SU-DHL-6 (cell line): ENCODE data around the gene CLDN5.

Source experiments
- H2AFZ ChIP-seq: fragments of 200-600 bp; sonication (generic); 2 replicates; pipeline ENCODE4 v1.6.1; 2014; ENCODE audit warnings: low read depth, mild to moderate bottlenecking, moderate library complexity, mixed read lengths, antibody characterized with exemption, low read length; ENCODE audit not compliant: severe bottlenecking
- H3F3A ChIP-seq: fragments of 200-600 bp; shearing (Covaris generic); 2 replicates; pipeline ENCODE4 v1.6.0; 2016; ENCODE audit warnings: antibody characterized with exemption, mild to moderate bottlenecking; ENCODE audit not compliant: insufficient read depth
- H3K27ac ChIP-seq: fragments of 200-600 bp; sonication (generic); 2 replicates; pipeline ENCODE4 v1.5.1; 2016; ENCODE audit warnings: low read depth, mild to moderate bottlenecking, low read length, moderate library complexity, mixed read lengths
- H3K27me3 ChIP-seq: fragments of 200-600 bp; sonication (generic), shearing (Covaris generic); 2 replicates; pipeline ENCODE4 v1.6.0; 2014; ENCODE audit warnings: mild to moderate bottlenecking, low read length
- H3K36me3 ChIP-seq: fragments of 200-600 bp; sonication (generic); 2 replicates; pipeline ENCODE4 v1.6.1; 2014; ENCODE audit warnings: mild to moderate bottlenecking, low read length, mixed read lengths
- H3K4me2 ChIP-seq: fragments of 300-600, 200-600 bp; shearing (Covaris generic), sonication (generic); 2 replicates; pipeline ENCODE4 v1.6.0; 2014; ENCODE audit warnings: low read length, low read depth, mild to moderate bottlenecking; ENCODE audit not compliant: poor library complexity, severe bottlenecking
- H3K4me3 ChIP-seq: fragments of 200-600 bp; sonication (generic); 2 replicates; pipeline ENCODE4 v1.5.1; 2014; ENCODE audit warnings: antibody characterized with exemption, low read length, mild to moderate bottlenecking, mixed read lengths; ENCODE audit not compliant: insufficient read depth, poor library complexity, severe bottlenecking
- H3K79me2 ChIP-seq: fragments of 200-600 bp; sonication (generic); 2 replicates; pipeline ENCODE4 v1.6.1; 2014; ENCODE audit warnings: mild to moderate bottlenecking, low read length, moderate library complexity; ENCODE audit not compliant: insufficient read depth
- H3K9ac ChIP-seq: fragments of 200-600 bp; sonication (generic); 2 replicates; pipeline ENCODE4 v1.7.0; 2014; ENCODE audit warnings: mild to moderate bottlenecking, low read length
- H3K9me2 ChIP-seq: fragments of 200-600 bp; sonication (generic); replicated peaks from 2 replicates; pipeline ENCODE4 v1.6.1; 2014; ENCODE audit warnings: low read length; ENCODE audit not compliant: insufficient read depth
- H3K9me3 ChIP-seq: fragments of 200-600 bp; sonication (generic); 2 replicates; pipeline ENCODE4 v1.6.1; 2014; ENCODE audit warnings: low read length, mixed read lengths; ENCODE audit not compliant: insufficient read depth
- H4K20me1 ChIP-seq: fragments of 200-600 bp; sonication (generic); 2 replicates; pipeline ENCODE4 v1.6.1; 2014; ENCODE audit warnings: low read depth, mild to moderate bottlenecking, antibody characterized with exemption, low read length, moderate library complexity, mixed read lengths
- EZH2phosphoT487 ChIP-seq: fragments of 200-600 bp; sonication (generic), shearing (Covaris generic); conservative IDR thresholded peaks from 2 replicates; pipeline ENCODE4 v1.6.1; 2018; ENCODE audit warnings: mild to moderate bottlenecking, antibody characterized with exemption, low read length, moderate library complexity, mixed read lengths
- TF ChIP-seq, protein P1 (sequence below): fragments of 200-600 bp; sonication (generic); IDR thresholded peaks from one replicate; pipeline ENCODE4 v1.5.1; 2017; ENCODE audit warnings: antibody characterized with exemption, mild to moderate bottlenecking, low read length, moderate library complexity; ENCODE audit not compliant: insufficient read depth, poor library complexity, severe bottlenecking

Gene CLDN5

GRCh38 chr22:19523240-19524169 is 705 bp downstream of the CLDN5 start:
- no peak overlapping the region for H3K9ac ChIP-seq
- no peaks in the 10 kb centered on the region for H3K79me2 ChIP-seq
- H3K4me2 ChIP-seq = no peak overlapping the region
- no peak overlapping the region for H3K4me3 ChIP-seq
- H3K9me3 ChIP-seq = no peaks in the 10 kb centered on the region
- H2AFZ ChIP-seq = no peak overlapping the region
- TF ChIP-seq, protein P1, sequence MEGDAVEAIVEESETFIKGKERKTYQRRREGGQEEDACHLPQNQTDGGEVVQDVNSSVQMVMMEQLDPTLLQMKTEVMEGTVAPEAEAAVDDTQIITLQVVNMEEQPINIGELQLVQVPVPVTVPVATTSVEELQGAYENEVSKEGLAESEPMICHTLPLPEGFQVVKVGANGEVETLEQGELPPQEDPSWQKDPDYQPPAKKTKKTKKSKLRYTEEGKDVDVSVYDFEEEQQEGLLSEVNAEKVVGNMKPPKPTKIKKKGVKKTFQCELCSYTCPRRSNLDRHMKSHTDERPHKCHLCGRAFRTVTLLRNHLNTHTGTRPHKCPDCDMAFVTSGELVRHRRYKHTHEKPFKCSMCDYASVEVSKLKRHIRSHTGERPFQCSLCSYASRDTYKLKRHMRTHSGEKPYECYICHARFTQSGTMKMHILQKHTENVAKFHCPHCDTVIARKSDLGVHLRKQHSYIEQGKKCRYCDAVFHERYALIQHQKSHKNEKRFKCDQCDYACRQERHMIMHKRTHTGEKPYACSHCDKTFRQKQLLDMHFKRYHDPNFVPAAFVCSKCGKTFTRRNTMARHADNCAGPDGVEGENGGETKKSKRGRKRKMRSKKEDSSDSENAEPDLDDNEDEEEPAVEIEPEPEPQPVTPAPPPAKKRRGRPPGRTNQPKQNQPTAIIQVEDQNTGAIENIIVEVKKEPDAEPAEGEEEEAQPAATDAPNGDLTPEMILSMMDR = no peak
- TF ChIP-seq EZH2phosphoT487 = no peak
- H3K36me3 ChIP-seq = no peaks in the 10 kb centered on the region
- H3K9me2 ChIP-seq = no peaks in the 10 kb centered on the region
- no peaks in the 10 kb centered on the region for H3F3A ChIP-seq
- no peaks in the 10 kb centered on the region for H3K27me3 ChIP-seq
- no peaks in the 10 kb centered on the region for H4K20me1 ChIP-seq
- no peak overlapping the region for H3K27ac ChIP-seq

DNA sequence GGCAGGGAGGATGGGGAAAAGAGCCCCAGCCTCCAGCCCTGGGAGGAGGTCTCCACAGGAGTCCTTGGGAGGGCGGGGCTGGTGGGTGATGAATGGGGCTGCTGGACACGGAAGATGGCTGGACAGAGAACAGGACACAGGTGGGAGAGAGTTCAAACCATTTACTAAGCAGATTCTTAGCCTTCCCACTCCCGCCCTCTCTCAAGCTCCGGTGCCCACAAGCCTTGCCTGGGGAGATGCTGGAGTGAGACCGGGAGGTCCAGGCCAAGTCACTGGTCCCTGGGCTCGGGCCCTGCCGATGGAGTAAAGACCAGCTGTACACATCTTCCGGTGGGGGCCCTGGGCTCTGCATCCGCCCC is 1.4 kb downstream of the CLDN5 start:
- Histone ChIP-seq H3K27me3 (no peaks in the 10 kb centered on the region), H3K27ac (no peak overlapping the region), H3F3A (no peaks in the 10 kb centered on the region), H3K36me3 (no peaks in the 10 kb centered on the region), H3K9me2 (no peaks in the 10 kb centered on the region), H4K20me1 (no peaks in the 10 kb centered on the region), H3K4me3 (no peak overlapping the region), H3K79me2 (no peaks in the 10 kb centered on the region), H3K4me2 (no peak overlapping the region), H3K9ac (no peak overlapping the region), H3K9me3 (no peaks in the 10 kb centered on the region), H2AFZ (no peak overlapping the region)
- TF ChIP-seq, protein P1 = no peak
- no peak for TF ChIP-seq EZH2phosphoT487

DNA sequence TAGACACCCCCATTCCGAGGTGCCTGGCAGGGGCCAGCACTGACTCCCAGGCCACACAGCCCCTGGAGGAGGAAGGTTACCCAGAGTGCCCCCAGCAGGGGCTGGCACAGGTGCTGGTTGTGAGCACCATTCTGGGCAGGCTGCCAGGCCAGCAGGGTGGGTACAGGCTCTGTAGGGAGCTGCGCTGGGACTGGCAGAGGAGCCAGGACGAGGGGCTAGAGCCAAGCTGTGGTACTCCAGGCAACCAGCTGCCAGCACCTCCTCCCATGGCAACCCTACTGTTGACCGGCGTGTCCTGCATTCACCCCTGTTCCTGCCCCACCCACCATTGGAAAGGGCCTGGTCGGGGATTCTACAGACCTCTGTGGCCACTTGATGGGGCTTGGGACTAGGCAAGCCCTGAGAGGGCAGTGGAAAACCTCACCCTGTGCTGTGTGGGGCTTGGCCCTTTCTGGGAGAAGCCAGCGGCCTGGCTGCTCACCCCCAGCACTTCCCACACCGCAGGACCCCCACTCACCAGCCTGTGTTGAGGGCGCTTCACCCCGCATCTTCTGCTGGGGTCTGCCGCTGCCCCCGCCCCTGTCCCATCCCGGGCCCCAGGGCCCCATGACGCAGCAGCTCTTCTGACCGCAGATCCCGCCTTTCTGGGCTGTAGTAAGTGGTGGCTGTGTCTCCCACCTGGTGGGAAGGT is 1.9 kb downstream of the CLDN5 start:
- H3K9ac ChIP-seq = no peak overlapping the region
- no peaks in the 10 kb centered on the region for H3F3A ChIP-seq
- no peaks in the 10 kb centered on the region for H3K79me2 ChIP-seq
- no peak overlapping the region for H3K4me2 ChIP-seq
- H3K4me3 ChIP-seq = no peak overlapping the region
- no peaks in the 10 kb centered on the region for H3K9me3 ChIP-seq
- TF ChIP-seq, protein P1 = no peak
- TF ChIP-seq EZH2phosphoT487 = no peak
- H3K27ac ChIP-seq = no peak overlapping the region
- no peaks in the 10 kb centered on the region for H4K20me1 ChIP-seq
- H3K9me2 ChIP-seq = no peaks in the 10 kb centered on the region
- no peak overlapping the region for H2AFZ ChIP-seq
- H3K36me3 ChIP-seq = no peaks in the 10 kb centered on the region
- no peaks in the 10 kb centered on the region for H3K27me3 ChIP-seq
